HG03520 (cell line): ENCODE data around the gene SIRT5.

Experiments
- ATAC-seq: cut with Tn5 transposase; IDR thresholded peaks from one replicate; pipeline ENCODE4 v1.9.1; 2021; ENCODE audit warnings: mild to moderate bottlenecking, moderate library complexity; ENCODE audit not compliant: unreplicated experiment

SIRT5 gene

GRCh38 chr6:13629459-13630116 is 55.2 kb downstream of the SIRT5 start:
- no peak for ATAC-seq

- no peak for ATAC-seq
Observed at GRCh38 chr6:13630499-13630898, 56.1 kb downstream of the SIRT5 start.

GRCh38 chr6:13633343-13633742 is 58.9 kb downstream of the SIRT5 start:
- no peak for ATAC-seq

GRCh38 chr6:13635948-13636658 is 61.7 kb downstream of the SIRT5 start:
- ATAC-seq: no peak

- ATAC-seq: no peak
Observed at GRCh38 chr6:13638014-13638413, 63.6 kb downstream of the SIRT5 start.

GRCh38 chr6:13638626-13639025 is 64.2 kb downstream of the SIRT5 start:
- no peak for ATAC-seq

GRCh38 chr6:13641315-13641714 is 66.9 kb downstream of the SIRT5 start:
- ATAC-seq: no peak

GRCh38 chr6:13643125-13643524 is 68.7 kb downstream of the SIRT5 start:
- ATAC-seq: no peak

GRCh38 chr6:13648850-13649249 is 74.4 kb downstream of the SIRT5 start:
- ATAC-seq: no peak

GRCh38 chr6:13649393-13649792 is 75.0 kb downstream of the SIRT5 start:
- ATAC-seq: no peak

GRCh38 chr6:13653296-13653695 is 78.9 kb downstream of the SIRT5 start:
- no peak for ATAC-seq

GRCh38 chr6:13654496-13654895 is 80.1 kb downstream of the SIRT5 start:
- no peak for ATAC-seq

GRCh38 chr6:13655700-13656099 is 81.3 kb downstream of the SIRT5 start:
- ATAC-seq: no peak

GRCh38 chr6:13660273-13660672 is 85.9 kb downstream of the SIRT5 start:
- ATAC-seq: no peak

- no peak for ATAC-seq
Observed at GRCh38 chr6:13660893-13661292, 86.5 kb downstream of the SIRT5 start.

GRCh38 chr6:13661647-13662046 is 87.2 kb downstream of the SIRT5 start:
- no peak for ATAC-seq

- no peak for ATAC-seq
Observed at GRCh38 chr6:13662651-13663334, 88.4 kb downstream of the SIRT5 start.

GRCh38 chr6:13663986-13664385 is 89.6 kb downstream of the SIRT5 start:
- no peak for ATAC-seq
